Neutrophil (primary cell): ENCODE measurements around the gene SRPK3.

Experiments
- H3K27ac ChIP-seq: fragments of 200-600 bp; sonication (generic); 2 replicates; pipeline ENCODE4 v1.5.1; 2016; ENCODE audit warnings: mild to moderate bottlenecking, moderate library complexity
- H3K27me3 ChIP-seq: fragments of 200-600 bp; sonication (generic); 2 replicates; pipeline ENCODE4 v1.6.0; 2016; ENCODE audit warnings: mild to moderate bottlenecking
- H3K36me3 ChIP-seq: fragments of 200-600 bp; sonication (generic); 2 replicates; pipeline ENCODE4 v1.5.1; 2017
- H3K4me1 ChIP-seq, 2 experiments: fragments of 200-600 bp in 1 of 2; sonication (generic) in 1 of 2; 1 replicate in 1 of 2; 2 replicates in 1 of 2; pipeline versions ENCODE4 v1.5.1 to v1.6.1; 2013 to 2016; ENCODE audit warnings: low read depth in 1 of 2, low read length in 1 of 2, mild to moderate bottlenecking in 1 of 2, moderate library complexity in 1 of 2; ENCODE audit not compliant: control insufficient read depth in 1 of 2, insufficient read depth in 1 of 2
- H3K4me3 ChIP-seq, 2 experiments: fragments of 200-600 bp in 1 of 2; sonication (generic) in 1 of 2; 1 replicate in 1 of 2; 2 replicates in 1 of 2; pipeline ENCODE4 v1.5.1; 2013 to 2016; ENCODE audit warnings: low read depth in 1 of 2, low read length in 1 of 2, mild to moderate bottlenecking in 1 of 2, moderate library complexity in 1 of 2
- H3K9me3 ChIP-seq: fragments of 200-600 bp; sonication (generic); 2 replicates; pipeline ENCODE4 v1.5.1; 2016
- CTCF ChIP-seq: fragments of 200-600 bp; sonication (generic); IDR thresholded peaks from 2 replicates; pipeline ENCODE4 v1.5.1; 2016; ENCODE audit warnings: antibody characterized with exemption

The SRPK3 gene

GRCh38 chrX:153780678-153781427, at the start of gene SRPK3:
TSS of gene SRPK3 (plus strand) at chrX:153781041. CDS start at chrX:153781087, 46 bp downstream.
- H3K9me3 ChIP-seq, result no peaks in the 10 kb centered on the region
- H3K36me3 ChIP-seq, result peaks cover 27% of the 10 kb centered on the region
- H3K4me3 ChIP-seq, result no peak within 1 kb of the TSS
- no peaks in the 10 kb centered on the region for H3K4me1 ChIP-seq
- no peak for TF ChIP-seq CTCF
- peaks cover 36% of the 10 kb centered on the region for H3K27me3 ChIP-seq
- H3K27ac ChIP-seq, result no peak within 1 kb of the TSS

- Histone ChIP-seq H3K27ac (no peak overlapping the region), H3K4me1 (peaks cover 18 to 21% of the 10 kb centered on the region in 2 experiments)
- no peak for TF ChIP-seq CTCF
These were observed 49.6 kb upstream of the SRPK3 start for GRCh38 chrX:153731117-153731844.

GRCh38 chrX:153731845-153732215, 49.0 kb upstream of the SRPK3 start:
- Histone ChIP-seq H3K9me3 (no peaks in the 10 kb centered on the region), H3K4me3 (no peak overlapping the region), H3K36me3 (peaks cover 18% of the 10 kb centered on the region), H3K4me1 (peaks cover 16% of the 10 kb centered on the region in 2 experiments), H3K27ac (no peak overlapping the region), H3K27me3 (no peaks in the 10 kb centered on the region)
- TF ChIP-seq CTCF, result no peak

More at GRCh38 chrX:153731117-153731844, 49.6 kb upstream of the SRPK3 start:
- H3K4me3 ChIP-seq, result no peak overlapping the region
- no peaks in the 10 kb centered on the region for H3K9me3 ChIP-seq
- no peaks in the 10 kb centered on the region for H3K27me3 ChIP-seq
- H3K36me3 ChIP-seq, result peaks cover 13% of the 10 kb centered on the region

- Histone ChIP-seq H3K4me1 (peaks cover 10% of the 10 kb centered on the region in 2 experiments), H3K36me3 (peaks cover 24% of the 10 kb centered on the region), H3K9me3 (no peaks in the 10 kb centered on the region), H3K27me3 (no peaks in the 10 kb centered on the region), H3K4me3 (no peak overlapping the region), H3K27ac (no peak overlapping the region)
- TF ChIP-seq CTCF, result no peak
These were observed 48.4 kb upstream of the SRPK3 start for GRCh38 chrX:153732401-153732800.

GRCh38 chrX:153733651-153734240, 47.1 kb upstream of the SRPK3 start:
- H3K9me3 ChIP-seq, result no peaks in the 10 kb centered on the region
- no peak for TF ChIP-seq CTCF
- H3K36me3 ChIP-seq, result peaks cover 36% of the 10 kb centered on the region
- H3K4me3 ChIP-seq, result no peak overlapping the region
- H3K27ac ChIP-seq, result no peak overlapping the region
- H3K27me3 ChIP-seq, result no peaks in the 10 kb centered on the region
- no peaks in the 10 kb centered on the region for H3K4me1 ChIP-seq
